HepG2 (cell line): Measurements from ENCODE around the gene THADA. TPM values are rescaled to one million over a fixed set of nuclear protein-coding genes. Genes with fewer than 3 reads are reported as not detected.

Experiments
- CCDC6 ChIP-seq: sonication (generic); formaldehyde crosslinking; IDR thresholded peaks from 2 replicates; pipeline ENCODE4 v1.8.1; 2022; ENCODE audit warnings: mild to moderate bottlenecking, missing genetic modification reagents, moderate library complexity
- CREB1 ChIP-seq, 2 experiments: fragments of 450-650 bp in 1 of 2; IDR thresholded peaks; 2 replicates each; pipeline ENCODE4 v1.6.1; 2016 to 2017; ENCODE audit warnings: control low read depth in 1 of 2, mild to moderate bottlenecking in 1 of 2, missing compliant biosample characterization in 1 of 2, missing genetic modification characterization in 1 of 2
- FOXJ3 ChIP-seq: sonication (generic); formaldehyde crosslinking; IDR thresholded peaks from 2 replicates; pipeline ENCODE4 v1.4.0; 2020; ENCODE audit warnings: missing genetic modification reagents, mild to moderate bottlenecking, borderline replicate concordance
- ISL2 ChIP-seq: sonication (generic); formaldehyde crosslinking; IDR thresholded peaks from 2 replicates; pipeline ENCODE4 v1.5.0; 2020; ENCODE audit warnings: missing genetic modification reagents
- KDM1A ChIP-seq: IDR thresholded peaks from 2 replicates; pipeline ENCODE4 v1.6.1; 2016; ENCODE audit warnings: missing compliant biosample characterization
- KMT2A ChIP-seq: sonication (generic); formaldehyde crosslinking; IDR thresholded peaks from 2 replicates; pipeline ENCODE4 v1.4.0; 2020; ENCODE audit warnings: missing genetic modification reagents
- MED1 ChIP-seq: sonication (generic); formaldehyde crosslinking; IDR thresholded peaks from 2 replicates; pipeline ENCODE4 v1.4.0; 2020; ENCODE audit warnings: missing genetic modification reagents
- NFIC ChIP-seq: IDR thresholded peaks from 2 replicates; pipeline ENCODE4 v1.6.1; 2012; ENCODE audit warnings: mild to moderate bottlenecking, low read length, inconsistent platforms
- NR2C2 ChIP-seq: sonication (generic); formaldehyde crosslinking; IDR thresholded peaks from 2 replicates; pipeline ENCODE4 v1.4.0; 2020; ENCODE audit warnings: missing genetic modification reagents, mild to moderate bottlenecking, moderate library complexity, borderline replicate concordance
- POGZ ChIP-seq: sonication (generic); formaldehyde crosslinking; IDR thresholded peaks from 2 replicates; pipeline ENCODE4 v1.4.0; 2020; ENCODE audit warnings: mild to moderate bottlenecking, missing genetic modification reagents
- RARA ChIP-seq: IDR thresholded peaks from 2 replicates; pipeline ENCODE4 v1.6.1; 2016; ENCODE audit warnings: missing genetic modification reagents, missing compliant biosample characterization
- SALL1 ChIP-seq: sonication (generic); formaldehyde crosslinking; IDR thresholded peaks from 2 replicates; pipeline ENCODE4 v1.8.0; 2022; ENCODE audit warnings: mild to moderate bottlenecking, missing genetic modification reagents
- TEAD3 ChIP-seq: optimal IDR thresholded peaks from 2 replicates; pipeline ENCODE3; 2016; ENCODE audit warnings: borderline replicate concordance
- THAP11 ChIP-seq: IDR thresholded peaks from 2 replicates; pipeline ENCODE4 v1.6.1; 2016; ENCODE audit warnings: missing biosample characterization, missing genetic modification reagents
- ZFP36 ChIP-seq: fragments of 150-350 bp; IDR thresholded peaks from 2 replicates; pipeline ENCODE4 v1.6.1; 2018; ENCODE audit warnings: borderline replicate concordance, low read length, low read depth; ENCODE audit not compliant: partially characterized antibody
- ZNF644 ChIP-seq: IDR thresholded peaks from 2 replicates; pipeline ENCODE4 v1.6.1; 2016; ENCODE audit warnings: low read depth
- ZNF670 ChIP-seq: sonication (generic); formaldehyde crosslinking; IDR thresholded peaks from 2 replicates; pipeline ENCODE4 v1.8.0; 2022; ENCODE audit warnings: mild to moderate bottlenecking, missing genetic modification reagents, borderline replicate concordance
- polyA plus RNA-seq, 8 experiments: library from polyadenylated mRNA; depleted of rRNA in 3 of 8; stranded (reverse) in 7 of 8; unstranded in 1 of 8; fragments of >200 nt; fragmentation: Illumina TruSeq in 4 of 8; extraction: Trizol in 4 of 8; gene quantifications; 2 replicates each; pipeline versions ENCODE4 v1.2.1 to v1.2.3, GENCODE V29; 2011 to 2016; ENCODE audit warnings: low read depth in 4 of 8, missing spikeins in 1 of 8, mixed read lengths in 1 of 8; ENCODE audit not compliant: insufficient read depth in 1 of 8
- total RNA-seq, 5 experiments: library from RNA; depleted of rRNA; stranded (reverse); fragments of >200 nt; fragmentation: Illumina TruSeq; extraction: Trizol; gene quantifications; 2 replicates each; pipeline ENCODE4 v1.2.3, GENCODE V29; 2016; ENCODE audit warnings: low read depth in 1 of 5
- TF ChIP-seq, protein P1 (sequence below): IDR thresholded peaks from 2 replicates; pipeline ENCODE4 v1.6.1; 2016; ENCODE audit warnings: low read depth, missing genetic modification reagents, missing compliant biosample characterization
- TF ChIP-seq, protein P2 (sequence below): IDR thresholded peaks from 2 replicates; pipeline ENCODE4 v1.6.1; 2016; ENCODE audit warnings: low read depth, borderline replicate concordance
- TF ChIP-seq, protein P3 (sequence below): sonication (generic); formaldehyde crosslinking; IDR thresholded peaks from 2 replicates; pipeline ENCODE4 v1.4.0; 2020; ENCODE audit warnings: low read depth, mild to moderate bottlenecking, missing genetic modification reagents
- TF ChIP-seq, protein P4 (sequence below): sonication (generic); formaldehyde crosslinking; IDR thresholded peaks from 2 replicates; pipeline ENCODE4 v1.4.0; 2020; ENCODE audit warnings: missing genetic modification reagents

Gene THADA
- total and polyA plus RNA-seq, 2 of the 13 experiments (the other 11 are each of a cell fraction or from before 2014, with no cell fraction given): 12.7 to 21.7 TPM

DNA sequence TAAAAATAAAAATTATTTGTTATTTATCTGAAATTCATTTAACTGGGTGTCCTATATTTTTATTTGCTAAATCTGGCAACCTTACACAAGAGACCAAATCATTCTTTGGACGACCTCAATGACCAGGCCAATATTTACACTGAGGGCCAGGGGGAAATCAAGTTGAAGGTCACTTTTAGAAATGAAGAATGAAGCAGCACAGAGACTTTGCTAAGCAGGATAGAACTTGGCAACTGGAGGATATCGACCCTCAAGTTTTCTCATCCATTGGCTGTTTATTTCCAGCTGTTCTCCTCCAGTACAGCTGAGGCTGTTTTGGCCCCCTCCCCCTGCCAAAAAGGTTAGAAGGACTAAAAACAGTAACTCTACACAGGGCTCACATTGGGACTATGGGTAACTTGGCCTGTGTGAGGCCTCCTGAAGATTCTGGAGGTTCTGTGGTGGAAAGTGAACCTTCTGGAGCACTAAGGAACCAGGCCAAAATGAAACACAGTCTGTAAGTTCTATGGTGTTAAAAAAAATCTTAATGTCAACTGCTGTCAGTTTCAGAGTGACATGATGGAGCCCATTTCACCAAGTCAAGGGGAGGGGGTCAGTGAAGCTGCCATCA, 337.2 kb downstream of the THADA start (continued):
- TF ChIP-seq, protein P1, sequence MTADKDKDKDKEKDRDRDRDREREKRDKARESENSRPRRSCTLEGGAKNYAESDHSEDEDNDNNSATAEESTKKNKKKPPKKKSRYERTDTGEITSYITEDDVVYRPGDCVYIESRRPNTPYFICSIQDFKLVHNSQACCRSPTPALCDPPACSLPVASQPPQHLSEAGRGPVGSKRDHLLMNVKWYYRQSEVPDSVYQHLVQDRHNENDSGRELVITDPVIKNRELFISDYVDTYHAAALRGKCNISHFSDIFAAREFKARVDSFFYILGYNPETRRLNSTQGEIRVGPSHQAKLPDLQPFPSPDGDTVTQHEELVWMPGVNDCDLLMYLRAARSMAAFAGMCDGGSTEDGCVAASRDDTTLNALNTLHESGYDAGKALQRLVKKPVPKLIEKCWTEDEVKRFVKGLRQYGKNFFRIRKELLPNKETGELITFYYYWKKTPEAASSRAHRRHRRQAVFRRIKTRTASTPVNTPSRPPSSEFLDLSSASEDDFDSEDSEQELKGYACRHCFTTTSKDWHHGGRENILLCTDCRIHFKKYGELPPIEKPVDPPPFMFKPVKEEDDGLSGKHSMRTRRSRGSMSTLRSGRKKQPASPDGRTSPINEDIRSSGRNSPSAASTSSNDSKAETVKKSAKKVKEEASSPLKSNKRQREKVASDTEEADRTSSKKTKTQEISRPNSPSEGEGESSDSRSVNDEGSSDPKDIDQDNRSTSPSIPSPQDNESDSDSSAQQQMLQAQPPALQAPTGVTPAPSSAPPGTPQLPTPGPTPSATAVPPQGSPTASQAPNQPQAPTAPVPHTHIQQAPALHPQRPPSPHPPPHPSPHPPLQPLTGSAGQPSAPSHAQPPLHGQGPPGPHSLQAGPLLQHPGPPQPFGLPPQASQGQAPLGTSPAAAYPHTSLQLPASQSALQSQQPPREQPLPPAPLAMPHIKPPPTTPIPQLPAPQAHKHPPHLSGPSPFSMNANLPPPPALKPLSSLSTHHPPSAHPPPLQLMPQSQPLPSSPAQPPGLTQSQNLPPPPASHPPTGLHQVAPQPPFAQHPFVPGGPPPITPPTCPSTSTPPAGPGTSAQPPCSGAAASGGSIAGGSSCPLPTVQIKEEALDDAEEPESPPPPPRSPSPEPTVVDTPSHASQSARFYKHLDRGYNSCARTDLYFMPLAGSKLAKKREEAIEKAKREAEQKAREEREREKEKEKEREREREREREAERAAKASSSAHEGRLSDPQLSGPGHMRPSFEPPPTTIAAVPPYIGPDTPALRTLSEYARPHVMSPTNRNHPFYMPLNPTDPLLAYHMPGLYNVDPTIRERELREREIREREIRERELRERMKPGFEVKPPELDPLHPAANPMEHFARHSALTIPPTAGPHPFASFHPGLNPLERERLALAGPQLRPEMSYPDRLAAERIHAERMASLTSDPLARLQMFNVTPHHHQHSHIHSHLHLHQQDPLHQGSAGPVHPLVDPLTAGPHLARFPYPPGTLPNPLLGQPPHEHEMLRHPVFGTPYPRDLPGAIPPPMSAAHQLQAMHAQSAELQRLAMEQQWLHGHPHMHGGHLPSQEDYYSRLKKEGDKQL: peak; percentile 85
- TF ChIP-seq TEAD3 (CRISPR knock-in tag) (peak; percentile 85), ZNF670 (0 out of 2 replicates have a peak, but pooled peaks have one; percentile 47), CCDC6 (CRISPR knock-in tag) (no peak), MED1 (CRISPR knock-in tag) (peak; percentile 72), ISL2 (CRISPR knock-in tag) (peak; percentile 90), NFIC (peak; percentile 85), ZNF644 (CRISPR knock-in tag) (peak; percentile 34; the same call in 1 of the 2 replicates), RARA (CRISPR knock-in tag) (peak; percentile 99), KMT2A (CRISPR knock-in tag) (no peak; the same call in 1 of the 2 replicates), CREB1 (IDR thresholded peaks at IDR 0.05) (no peak), CREB1 (CRISPR knock-in tag; IDR thresholded peaks at IDR 0.05) (peak; percentile 47; the same call in 1 of the 2 replicates), FOXJ3 (CRISPR knock-in tag) (peak; percentile 83; the same call in 1 of the 2 replicates), POGZ (CRISPR knock-in tag) (peak; percentile 85), NR2C2 (peak; percentile 39; the same call in 1 of the 2 replicates), THAP11 (peak; percentile 54; the same call in 1 of the 2 replicates), SALL1 (CRISPR knock-in tag) (peak; percentile 89), ZFP36 (no peak), KDM1A (CRISPR knock-in tag) (peak; percentile 73; the same call in 1 of the 2 replicates)
- TF ChIP-seq, protein P2, sequence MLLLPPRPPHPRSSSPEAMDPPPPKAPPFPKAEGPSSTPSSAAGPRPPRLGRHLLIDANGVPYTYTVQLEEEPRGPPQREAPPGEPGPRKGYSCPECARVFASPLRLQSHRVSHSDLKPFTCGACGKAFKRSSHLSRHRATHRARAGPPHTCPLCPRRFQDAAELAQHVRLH (CRISPR knock-in tag): 0 out of 2 replicates have a peak, but pooled peaks have one; percentile 31
- TF ChIP-seq, protein P3, sequence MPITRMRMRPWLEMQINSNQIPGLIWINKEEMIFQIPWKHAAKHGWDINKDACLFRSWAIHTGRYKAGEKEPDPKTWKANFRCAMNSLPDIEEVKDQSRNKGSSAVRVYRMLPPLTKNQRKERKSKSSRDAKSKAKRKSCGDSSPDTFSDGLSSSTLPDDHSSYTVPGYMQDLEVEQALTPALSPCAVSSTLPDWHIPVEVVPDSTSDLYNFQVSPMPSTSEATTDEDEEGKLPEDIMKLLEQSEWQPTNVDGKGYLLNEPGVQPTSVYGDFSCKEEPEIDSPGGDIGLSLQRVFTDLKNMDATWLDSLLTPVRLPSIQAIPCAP (CRISPR knock-in tag): no peak
- TF ChIP-seq, protein P4, sequence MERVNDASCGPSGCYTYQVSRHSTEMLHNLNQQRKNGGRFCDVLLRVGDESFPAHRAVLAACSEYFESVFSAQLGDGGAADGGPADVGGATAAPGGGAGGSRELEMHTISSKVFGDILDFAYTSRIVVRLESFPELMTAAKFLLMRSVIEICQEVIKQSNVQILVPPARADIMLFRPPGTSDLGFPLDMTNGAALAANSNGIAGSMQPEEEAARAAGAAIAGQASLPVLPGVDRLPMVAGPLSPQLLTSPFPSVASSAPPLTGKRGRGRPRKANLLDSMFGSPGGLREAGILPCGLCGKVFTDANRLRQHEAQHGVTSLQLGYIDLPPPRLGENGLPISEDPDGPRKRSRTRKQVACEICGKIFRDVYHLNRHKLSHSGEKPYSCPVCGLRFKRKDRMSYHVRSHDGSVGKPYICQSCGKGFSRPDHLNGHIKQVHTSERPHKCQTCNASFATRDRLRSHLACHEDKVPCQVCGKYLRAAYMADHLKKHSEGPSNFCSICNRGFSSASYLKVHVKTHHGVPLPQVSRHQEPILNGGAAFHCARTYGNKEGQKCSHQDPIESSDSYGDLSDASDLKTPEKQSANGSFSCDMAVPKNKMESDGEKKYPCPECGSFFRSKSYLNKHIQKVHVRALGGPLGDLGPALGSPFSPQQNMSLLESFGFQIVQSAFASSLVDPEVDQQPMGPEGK (CRISPR knock-in tag): peak; percentile 62
